ENCODE data around the gene NR2C2AP. TPM values are rescaled to one million over a fixed set of nuclear protein-coding genes. Genes with fewer than 3 reads are reported as not detected.

NR2C2AP gene
- total RNA-seq (2021) (35.6 and 45.3 TPM in 2 replicates), Bru-seq, nascent RNA (percentile 68 among the genes with signal in this experiment), BruChase-seq, experiment 1, labeled RNA remaining after a 2-hour chase (percentile 82 among the genes with signal in this experiment), BruChase-seq, experiment 2, labeled RNA remaining after a 6-hour chase (percentile 74 among the genes with signal in this experiment)
- long read RNA-seq, transcript NR2C2AP-201 (5 exons, 1,293 nt) = major isoform, 16 of 36 reads
- long read RNA-seq, partial matches to known transcripts = 1 of 36 reads
- long read RNA-seq, other reads (novel, unspliced or antisense) = 14 of 36 reads

GRCh38 chr19:19203012-19203856, at the start of gene NR2C2AP:
Gene NR2C2AP, minus strand, starts transcription at chr19:19203414. Its CDS starts 354 bp downstream, at chr19:19203060.
- BruUV-seq (replicated peaks) = TSS peak; percentile 89
- peak within 1 kb of the TSS; percentile 68 for H3K4me3 ChIP-seq (ENCODE audit: low read depth, low read length, poor library complexity, severe bottlenecking)
- intact Hi-C loops (cut with micrococcal nuclease; ENCODE audit: unreplicated experiment) = no loop called here
- no peaks in the 10 kb centered on the region for H3K9me3 ChIP-seq (ENCODE audit: low read depth, low read length, poor library complexity, severe bottlenecking)
- peak; percentile 96 for DNase-seq (ENCODE audit: low spot score)
- CTCF ChIA-PET = interaction anchor here (0.7 kb wide), 1 partner anchor 12 kb away, joined by 13 read pairs; the partner anchor contains the start of gene BORCS8
- TF ChIP-seq CTCF (conservative IDR thresholded peaks at IDR 0.05; ENCODE audit: low read depth, low read length) (no peak), EZH2 (IDR thresholded peaks at IDR 0.05; ENCODE audit: borderline replicate concordance, low read depth, low read length, poor library complexity, severe bottlenecking) (no peak)
- H3K4me1 ChIP-seq (ENCODE audit: insufficient read depth, low read length, poor library complexity, severe bottlenecking) = peaks cover 10% of the 10 kb centered on the region
- peaks cover 13% of the 10 kb centered on the region for H3K36me3 ChIP-seq (ENCODE audit: insufficient read depth, low read length, poor library complexity, severe bottlenecking)
- POLR2A ChIA-PET (ENCODE audit: low non-redundant PET) = interaction anchor here (0.8 kb wide), 1 partner anchor 11 kb away, joined by 7 read pairs; no protein-coding TSS in a partner anchor
- peak within 1 kb of the TSS; percentile 89 for H3K27ac ChIP-seq (ENCODE audit: low read depth, low read length, poor library complexity, severe bottlenecking)
- H3K27me3 ChIP-seq (replicated peaks; ENCODE audit: insufficient read depth, low read depth, low read length, poor library complexity) = no peaks in the 10 kb centered on the region

- no peaks in the 10 kb centered on the region for H3K9me3 ChIP-seq (ENCODE audit: low read depth, low read length, poor library complexity, severe bottlenecking)
- BruUV-seq (replicated peaks) = no TSS peak
- ChIA-PET POLR2A (ENCODE audit: low non-redundant PET) (interaction anchor here (0.5 kb wide), 1 partner anchor 32 kb away, joined by 9 read pairs; no protein-coding TSS in a partner anchor), CTCF (no interaction called here)
- H3K27me3 ChIP-seq (replicated peaks; ENCODE audit: insufficient read depth, low read depth, low read length, poor library complexity) = peaks cover 33% of the 10 kb centered on the region
- no peak for DNase-seq (ENCODE audit: low spot score)
- H3K27ac ChIP-seq (ENCODE audit: low read depth, low read length, poor library complexity, severe bottlenecking) = no peak overlapping the region
- intact Hi-C loops (cut with micrococcal nuclease; ENCODE audit: unreplicated experiment) = no loop called here
- TF ChIP-seq EZH2 (IDR thresholded peaks at IDR 0.05; ENCODE audit: borderline replicate concordance, low read depth, low read length, poor library complexity, severe bottlenecking) (no peak), CTCF (conservative IDR thresholded peaks at IDR 0.05; ENCODE audit: low read depth, low read length) (no peak)
- H3K36me3 ChIP-seq (ENCODE audit: insufficient read depth, low read length, poor library complexity, severe bottlenecking) = no peaks in the 10 kb centered on the region
- H3K4me1 ChIP-seq (ENCODE audit: insufficient read depth, low read length, poor library complexity, severe bottlenecking) = no peaks in the 10 kb centered on the region
- no peak overlapping the region for H3K4me3 ChIP-seq (ENCODE audit: low read depth, low read length, poor library complexity, severe bottlenecking)
Observed at GRCh38 chr19:19250196-19250801, 47.1 kb upstream of the NR2C2AP start.

- POLR2A ChIA-PET (ENCODE audit: low non-redundant PET) = no interaction called here
- H3K27ac ChIP-seq (ENCODE audit: low read depth, low read length, poor library complexity, severe bottlenecking) = no peak overlapping the region
- intact Hi-C loops (cut with micrococcal nuclease; ENCODE audit: unreplicated experiment) = no loop called here
- BruUV-seq (replicated peaks) = no TSS peak
- no peaks in the 10 kb centered on the region for H3K4me1 ChIP-seq (ENCODE audit: insufficient read depth, low read length, poor library complexity, severe bottlenecking)
- H3K27me3 ChIP-seq (replicated peaks; ENCODE audit: insufficient read depth, low read depth, low read length, poor library complexity) = no peaks in the 10 kb centered on the region
- no peak for DNase-seq (ENCODE audit: low spot score)
- H3K9me3 ChIP-seq (ENCODE audit: low read depth, low read length, poor library complexity, severe bottlenecking) = no peaks in the 10 kb centered on the region
- no peaks in the 10 kb centered on the region for H3K36me3 ChIP-seq (ENCODE audit: insufficient read depth, low read length, poor library complexity, severe bottlenecking)
- CTCF ChIA-PET = no interaction called here
- TF ChIP-seq EZH2 (IDR thresholded peaks at IDR 0.05; ENCODE audit: borderline replicate concordance, low read depth, low read length, poor library complexity, severe bottlenecking) (no peak), CTCF (conservative IDR thresholded peaks at IDR 0.05; ENCODE audit: low read depth, low read length) (no peak)
- no peak overlapping the region for H3K4me3 ChIP-seq (ENCODE audit: low read depth, low read length, poor library complexity, severe bottlenecking)
Observed at GRCh38 chr19:19240476-19240875, 37.3 kb upstream of the NR2C2AP start.
